ENCODE measurements around the gene DENND1B. TPM values are rescaled to one million over a fixed set of nuclear protein-coding genes. Genes with fewer than 3 reads are reported as not detected.

DENND1B gene
- total RNA-seq, 1 experiment from 2014 or later = 20.9 TPM

DNA sequence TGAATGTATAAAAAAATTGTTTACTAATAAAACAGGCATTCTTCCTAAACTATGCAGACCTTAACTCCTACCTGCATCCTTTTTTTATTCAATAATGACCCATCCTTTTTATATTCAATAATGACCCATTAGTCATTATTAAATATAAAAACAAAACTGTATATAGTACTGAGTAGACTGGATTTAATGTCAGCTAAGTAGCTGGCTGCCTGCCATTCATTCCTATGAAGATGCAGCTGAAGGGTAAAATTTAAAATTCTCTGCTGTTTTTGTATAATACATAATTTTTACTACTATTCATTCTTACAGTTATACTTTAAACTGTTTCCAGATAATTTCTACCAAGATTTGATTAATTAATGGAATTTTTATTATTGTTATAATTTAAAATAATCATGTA lies 79.3 kb downstream of the DENND1B start:
- Mint-ChIP-seq H3K9me3 (ENCODE audit: unreplicated experiment) (peaks cover 13% of the 10 kb centered on the region), H3K27ac (ENCODE audit: low read depth, unreplicated experiment) (no peak overlapping the region), H3K4me1 (ENCODE audit: insufficient read depth, unreplicated experiment) (peaks cover 19% of the 10 kb centered on the region), H3K4me3 (ENCODE audit: unreplicated experiment) (no peak overlapping the region), H3K27me3 (ENCODE audit: insufficient read depth, unreplicated experiment) (no peaks in the 10 kb centered on the region), H3K36me3 (ENCODE audit: insufficient read depth, unreplicated experiment) (no peaks in the 10 kb centered on the region)
- BruUV-seq (replicated peaks) = no TSS peak
- intact Hi-C loops (cut with micrococcal nuclease) = loop anchor here (2.0 to 10.0 kb wide), 4 partner anchors 79 to 989 kb away; partner anchors contain the start of genes DENND1B and NEK7
- DNase-seq (ENCODE audit: unreplicated experiment) = peak; percentile 38
- ChIA-PET POLR2A (interaction anchor here (1.0 kb wide), 1 partner anchor 80 kb away, joined by 3 read pairs; the partner anchor contains the start of gene DENND1B), CTCF (interaction anchor here (0.6 kb wide), 1 partner anchor 207 kb away, joined by 3 read pairs; no protein-coding TSS in a partner anchor)
- TF ChIP-seq, protein P1, sequence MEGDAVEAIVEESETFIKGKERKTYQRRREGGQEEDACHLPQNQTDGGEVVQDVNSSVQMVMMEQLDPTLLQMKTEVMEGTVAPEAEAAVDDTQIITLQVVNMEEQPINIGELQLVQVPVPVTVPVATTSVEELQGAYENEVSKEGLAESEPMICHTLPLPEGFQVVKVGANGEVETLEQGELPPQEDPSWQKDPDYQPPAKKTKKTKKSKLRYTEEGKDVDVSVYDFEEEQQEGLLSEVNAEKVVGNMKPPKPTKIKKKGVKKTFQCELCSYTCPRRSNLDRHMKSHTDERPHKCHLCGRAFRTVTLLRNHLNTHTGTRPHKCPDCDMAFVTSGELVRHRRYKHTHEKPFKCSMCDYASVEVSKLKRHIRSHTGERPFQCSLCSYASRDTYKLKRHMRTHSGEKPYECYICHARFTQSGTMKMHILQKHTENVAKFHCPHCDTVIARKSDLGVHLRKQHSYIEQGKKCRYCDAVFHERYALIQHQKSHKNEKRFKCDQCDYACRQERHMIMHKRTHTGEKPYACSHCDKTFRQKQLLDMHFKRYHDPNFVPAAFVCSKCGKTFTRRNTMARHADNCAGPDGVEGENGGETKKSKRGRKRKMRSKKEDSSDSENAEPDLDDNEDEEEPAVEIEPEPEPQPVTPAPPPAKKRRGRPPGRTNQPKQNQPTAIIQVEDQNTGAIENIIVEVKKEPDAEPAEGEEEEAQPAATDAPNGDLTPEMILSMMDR (IDR thresholded peaks at IDR 0.05; ENCODE audit: unreplicated experiment) = no peak

DNA sequence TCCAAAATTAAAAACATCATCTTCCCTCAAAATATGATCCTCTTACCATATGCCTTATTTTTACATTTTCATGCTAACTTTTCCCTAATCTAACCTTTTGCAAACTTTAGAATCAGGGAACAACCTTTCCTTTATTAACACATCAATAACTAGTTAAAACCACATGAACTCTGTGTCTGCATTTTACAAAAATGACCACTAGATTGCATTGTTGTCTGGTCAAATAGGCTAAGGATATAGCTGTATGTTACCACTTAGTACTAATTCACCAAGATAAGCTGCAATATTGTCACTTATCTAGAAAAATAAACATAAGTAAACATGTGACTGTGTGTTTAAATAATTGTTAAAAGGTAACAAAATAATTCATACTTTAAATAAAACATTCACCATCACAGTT lies 82.3 kb downstream of the DENND1B start:
- BruUV-seq (replicated peaks) = no TSS peak
- H3K9me3 Mint-ChIP-seq (ENCODE audit: unreplicated experiment) = peaks cover 13% of the 10 kb centered on the region
- H3K36me3 Mint-ChIP-seq (ENCODE audit: insufficient read depth, unreplicated experiment) = peaks cover 8% of the 10 kb centered on the region
- H3K4me1 Mint-ChIP-seq (ENCODE audit: insufficient read depth, unreplicated experiment) = peaks cover 19% of the 10 kb centered on the region
- ChIA-PET CTCF (interaction anchor here (0.5 to 3.3 kb wide), 24 partner anchors 9 to 772 kb away, joined by 3 to 49 read pairs (median 4); partner anchors contain the start of gene LHX9), POLR2A (interaction anchor here (0.6 to 3.4 kb wide), 8 partner anchors 9 to 210 kb away, joined by 3 to 22 read pairs (median 4); partner anchors contain the start of gene C1orf53)
- TF ChIP-seq, protein P1 (IDR thresholded peaks at IDR 0.05; ENCODE audit: unreplicated experiment) = peak; percentile 61
- intact Hi-C loops (cut with micrococcal nuclease) = loop anchor here (1.0 to 10.0 kb wide), 7 partner anchors 76 to 992 kb away; partner anchors contain the start of genes LHX9 and NEK7
- H3K27ac Mint-ChIP-seq (ENCODE audit: low read depth, unreplicated experiment) = no peak overlapping the region
- DNase-seq (ENCODE audit: unreplicated experiment) = peak; percentile 46
- H3K27me3 Mint-ChIP-seq (ENCODE audit: insufficient read depth, unreplicated experiment) = no peaks in the 10 kb centered on the region
- H3K4me3 Mint-ChIP-seq (ENCODE audit: unreplicated experiment) = no peak overlapping the region

DNA sequence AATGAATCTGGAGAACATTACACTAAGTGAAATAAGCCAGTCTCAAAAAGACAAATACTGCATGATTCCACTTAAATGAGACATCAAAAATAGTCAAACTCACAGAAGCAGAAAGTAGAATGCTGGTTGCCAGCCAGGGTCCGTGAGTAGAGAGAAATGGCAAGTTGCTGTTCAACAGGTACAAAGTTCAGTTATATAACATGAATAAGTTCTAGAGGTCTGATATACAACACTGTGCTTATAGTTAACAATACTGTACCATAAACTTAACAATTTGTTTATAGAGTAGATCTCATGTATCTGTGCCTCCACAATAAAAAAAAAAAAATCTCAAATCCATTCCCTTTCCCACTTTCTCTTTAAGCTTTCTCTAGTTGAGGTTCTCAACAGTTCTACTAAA lies 83.5 kb downstream of the DENND1B start:
- intact Hi-C loops (cut with micrococcal nuclease) = loop anchor here (2.0 to 10.0 kb wide), 5 partner anchors 75 to 993 kb away; partner anchors contain the start of genes LHX9 and NEK7
- POLR2A ChIA-PET = interaction anchor here (0.6 to 3.4 kb wide), 3 partner anchors 52 to 211 kb away, joined by 3 to 22 read pairs (median 4); partner anchors contain the start of gene C1orf53
- Mint-ChIP-seq H3K4me1 (ENCODE audit: insufficient read depth, unreplicated experiment) (peaks cover 16% of the 10 kb centered on the region), H3K27me3 (ENCODE audit: insufficient read depth, unreplicated experiment) (no peaks in the 10 kb centered on the region), H3K4me3 (ENCODE audit: unreplicated experiment) (no peak overlapping the region), H3K27ac (ENCODE audit: low read depth, unreplicated experiment) (no peak overlapping the region), H3K36me3 (ENCODE audit: insufficient read depth, unreplicated experiment) (peaks cover 8% of the 10 kb centered on the region), H3K9me3 (ENCODE audit: unreplicated experiment) (peaks cover 13% of the 10 kb centered on the region)
- no peak for DNase-seq (ENCODE audit: unreplicated experiment)
- BruUV-seq (replicated peaks) = no TSS peak
- TF ChIP-seq, protein P1 (IDR thresholded peaks at IDR 0.05; ENCODE audit: unreplicated experiment) = no peak
- CTCF ChIA-PET = interaction anchor here (0.6 to 3.3 kb wide), 8 partner anchors 8 to 234 kb away, joined by 3 to 49 read pairs (median 6); partner anchors contain the start of gene C1orf53

DNA sequence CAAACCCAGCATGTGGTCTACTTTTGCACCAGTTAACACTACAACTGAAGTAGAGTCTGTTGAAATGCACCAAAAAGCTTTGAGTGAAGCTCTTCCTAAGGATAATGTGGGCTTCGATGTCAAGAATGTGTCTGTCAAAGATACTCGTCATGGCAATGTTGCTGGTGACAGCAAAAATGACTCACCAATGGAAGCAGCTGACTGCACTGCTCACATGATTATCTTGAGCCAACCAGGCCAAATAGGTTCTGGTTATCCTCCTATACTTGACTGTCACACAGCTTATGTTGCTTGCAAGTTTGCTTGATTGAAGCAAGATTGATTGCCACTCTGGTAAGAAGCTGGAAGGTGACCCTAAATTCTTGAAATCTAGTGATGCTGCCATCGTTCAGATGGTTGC lies 85.2 kb downstream of the DENND1B start:
- no peaks in the 10 kb centered on the region for H3K27me3 Mint-ChIP-seq (ENCODE audit: insufficient read depth, unreplicated experiment)
- no peak overlapping the region for H3K27ac Mint-ChIP-seq (ENCODE audit: low read depth, unreplicated experiment)
- H3K4me3 Mint-ChIP-seq (ENCODE audit: unreplicated experiment) = no peak overlapping the region
- POLR2A ChIA-PET = interaction anchor here (0.9 to 1.5 kb wide), 4 partner anchors 9 to 86 kb away, joined by 3 to 5 read pairs (median 3); no protein-coding TSS in a partner anchor
- peaks cover 8% of the 10 kb centered on the region for H3K36me3 Mint-ChIP-seq (ENCODE audit: insufficient read depth, unreplicated experiment)
- intact Hi-C loops (cut with micrococcal nuclease) = loop anchor here (5.0 to 10.0 kb wide), 4 partner anchors 73 to 995 kb away; partner anchors contain the start of gene NEK7
- CTCF ChIA-PET = interaction anchor here (0.8 to 1.5 kb wide), 7 partner anchors 14 to 225 kb away, joined by 3 to 7 read pairs (median 4); no protein-coding TSS in a partner anchor
- no peak for DNase-seq (ENCODE audit: unreplicated experiment)
- BruUV-seq (replicated peaks) = no TSS peak
- H3K4me1 Mint-ChIP-seq (ENCODE audit: insufficient read depth, unreplicated experiment) = peaks cover 10% of the 10 kb centered on the region
- TF ChIP-seq, protein P1 (IDR thresholded peaks at IDR 0.05; ENCODE audit: unreplicated experiment) = no peak
- H3K9me3 Mint-ChIP-seq (ENCODE audit: unreplicated experiment) = peaks cover 13% of the 10 kb centered on the region
